HG02943 (cell line): ENCODE data around the gene FH.

Experiments
- ATAC-seq: cut with Tn5 transposase; IDR thresholded peaks from one replicate; pipeline ENCODE4 v1.9.1; 2021; ENCODE audit warnings: mild to moderate bottlenecking, low read depth, moderate library complexity; ENCODE audit not compliant: unreplicated experiment

FH gene

GRCh38 chr1:241527146-241527545 is 7.6 kb upstream of the FH start:
- ATAC-seq, result no peak

DNA sequence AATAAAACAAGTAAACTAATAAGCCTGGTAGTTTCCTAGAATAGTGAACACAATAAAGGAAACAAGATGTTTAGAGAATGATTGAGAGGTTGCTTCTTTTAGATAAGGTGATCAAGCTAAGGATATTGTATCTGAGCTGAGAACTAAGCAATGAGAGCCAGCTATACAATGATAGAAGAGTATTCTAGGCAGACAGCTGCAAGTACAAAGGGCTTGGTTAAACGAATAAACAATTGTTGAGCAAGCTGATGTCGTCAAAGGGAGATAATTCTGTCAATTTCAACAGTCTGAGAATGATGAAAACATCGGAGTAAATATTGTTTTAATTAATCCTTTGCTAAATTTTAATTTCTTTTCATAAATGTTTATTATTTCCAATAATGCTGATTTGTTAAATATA is 5.5 kb upstream of the FH start:
- no peak for ATAC-seq

DNA sequence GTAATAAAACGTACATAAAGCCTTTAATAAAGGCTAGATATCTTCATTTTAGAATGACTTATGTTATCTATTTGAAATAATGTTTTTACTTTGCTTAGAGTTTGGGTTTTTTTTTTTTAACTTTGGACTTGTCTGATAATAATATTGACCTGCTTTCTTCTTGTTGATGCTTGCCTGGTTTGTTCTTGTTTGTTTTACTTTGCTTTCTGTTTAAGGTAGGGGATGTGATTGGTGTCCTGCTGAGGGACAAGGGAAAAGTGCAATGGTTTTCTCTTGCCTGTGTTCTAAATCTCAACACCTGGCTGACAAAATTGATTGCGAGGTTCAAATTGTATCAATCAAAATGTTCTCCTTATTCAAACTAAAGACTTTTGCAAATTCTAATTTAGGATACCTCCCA is 2.2 kb upstream of the FH start:
- no peak for ATAC-seq

GRCh38 chr1:241520080-241520465 is 518 bp upstream of the FH start:
- no peak for ATAC-seq

DNA sequence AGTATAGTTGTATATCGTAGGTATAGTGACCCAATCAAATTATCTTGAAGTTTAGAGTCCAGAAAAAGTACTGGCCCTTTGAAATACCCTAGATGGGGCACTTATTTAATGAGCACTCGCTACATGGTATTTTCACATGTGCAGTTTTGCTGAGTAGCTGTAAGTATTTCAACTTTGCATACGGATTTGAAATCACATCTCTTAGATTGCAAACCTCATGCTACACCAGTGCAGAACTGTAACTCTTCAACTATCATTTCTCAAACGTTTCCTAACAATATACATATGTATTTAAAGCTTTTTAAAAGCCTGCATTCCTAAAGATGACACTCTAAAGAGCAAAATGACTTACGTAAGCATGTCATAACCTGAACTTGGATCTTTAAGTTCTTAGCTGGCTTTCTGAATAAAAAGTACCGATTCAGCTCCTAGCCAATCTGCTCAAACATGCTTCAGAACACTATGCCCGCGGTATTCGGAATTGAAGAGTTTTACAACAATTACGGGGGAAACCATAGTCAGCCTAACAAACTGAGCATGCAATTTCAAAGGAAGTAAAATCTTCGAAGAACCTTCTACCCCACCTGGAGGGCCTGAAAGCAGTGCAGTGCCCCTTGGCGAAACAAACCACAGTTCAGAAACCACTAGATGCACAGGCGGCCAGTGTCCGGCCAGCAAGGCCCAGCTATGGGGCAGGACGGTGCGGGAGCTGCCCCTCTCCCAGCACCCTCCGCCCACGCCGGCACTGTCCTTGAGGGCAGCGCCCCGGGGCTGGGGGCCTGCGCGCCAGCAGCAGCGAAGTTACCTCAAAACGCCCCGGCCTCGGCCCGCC is 863 bp downstream of the FH start:
- ATAC-seq, result peak; percentile 41

GRCh38 chr1:241513378-241513777 is 6.2 kb downstream of the FH start:
- no peak for ATAC-seq

DNA sequence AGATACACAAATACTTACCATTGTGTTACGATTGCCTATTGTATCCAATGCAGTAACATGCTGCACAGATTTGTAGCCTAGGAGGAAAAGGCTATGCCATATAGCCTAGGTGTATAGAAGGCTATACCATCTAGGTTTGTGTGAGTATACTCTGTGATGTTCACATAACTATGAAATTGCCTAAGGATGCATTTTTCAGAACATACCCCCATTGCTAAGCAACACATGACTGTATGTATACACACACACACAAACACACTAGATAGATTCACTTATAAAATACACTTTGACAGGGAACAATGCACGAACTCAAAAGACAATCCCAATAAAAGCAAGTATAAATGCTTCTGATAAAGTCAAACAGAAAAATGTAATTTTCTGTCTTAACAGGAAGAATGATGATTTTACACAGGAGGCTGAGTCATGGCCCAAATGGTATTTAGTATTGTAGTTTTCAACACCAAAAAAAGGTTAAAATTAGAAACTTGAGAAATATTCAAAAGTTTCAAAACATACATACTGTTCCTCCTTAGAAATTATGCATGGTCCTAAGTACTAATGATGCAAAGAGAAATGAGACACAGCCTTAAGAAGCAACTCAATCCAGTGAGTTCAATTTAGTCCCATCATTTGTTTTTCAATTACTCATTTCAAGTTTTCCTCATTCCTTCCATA is 12.2 kb downstream of the FH start:
- no peak for ATAC-seq

DNA sequence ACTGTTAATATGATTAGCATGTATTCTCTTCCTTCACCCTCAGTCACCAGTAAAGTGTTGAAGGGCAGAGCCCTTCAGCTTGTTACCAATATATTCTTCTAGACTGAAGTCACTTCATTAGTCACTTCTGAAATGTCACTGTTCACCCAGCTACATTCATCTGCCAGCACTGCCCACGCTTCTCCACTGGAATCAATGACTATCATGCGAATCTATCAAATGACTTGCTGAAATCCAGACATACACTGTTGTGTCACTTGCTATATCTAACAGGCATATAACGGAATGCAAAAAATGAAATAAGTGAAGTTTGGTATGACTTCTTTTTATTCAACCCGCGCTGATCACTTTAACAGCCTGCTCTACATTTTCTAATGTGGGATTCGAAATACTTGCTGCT is 16.1 kb downstream of the FH start:
- no peak for ATAC-seq

DNA sequence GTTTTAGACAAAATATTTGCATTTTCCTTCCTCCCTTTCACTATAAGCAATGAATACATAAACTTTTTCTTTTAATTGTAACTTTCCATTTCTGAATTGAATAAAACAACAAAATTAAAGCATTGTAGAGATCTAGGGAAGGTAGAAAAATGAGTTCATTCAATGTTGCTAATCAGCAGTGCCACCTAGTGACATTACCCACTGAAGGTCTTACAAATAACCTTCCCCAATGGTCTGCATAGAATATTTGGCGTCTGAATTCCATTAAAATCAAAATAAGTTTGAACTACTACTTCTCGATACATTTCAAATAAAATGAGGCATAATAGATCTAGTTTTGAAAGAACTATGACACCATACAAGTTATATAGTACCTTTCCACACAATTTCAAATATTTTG is 19.6 kb downstream of the FH start:
- ATAC-seq, result no peak

DNA sequence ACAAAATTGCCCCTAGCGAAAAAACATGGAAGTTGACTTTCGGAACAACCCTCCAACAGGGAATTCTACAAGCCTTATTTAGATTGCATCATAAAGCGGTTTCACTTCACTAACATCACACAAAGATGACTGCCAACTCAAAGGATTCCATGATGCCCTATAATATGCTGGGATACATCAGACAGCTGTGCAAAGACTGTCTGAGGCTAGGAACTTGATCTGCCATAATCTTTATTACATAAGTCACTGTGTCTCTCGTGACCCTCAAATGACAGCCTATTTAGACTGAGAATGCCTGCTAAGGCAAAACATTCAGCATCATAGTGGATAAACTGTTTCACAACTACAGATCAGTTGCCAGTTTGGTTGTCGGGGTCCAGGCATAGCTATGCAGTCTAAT is 23.8 kb downstream of the FH start:
- ATAC-seq, result no peak

GRCh38 chr1:241488739-241489138 is 30.8 kb downstream of the FH start:
- no peak for ATAC-seq

GRCh38 chr1:241485554-241485992 is 34.0 kb downstream of the FH start:
- ATAC-seq, result peak; percentile 75

GRCh38 chr1:241485145-241485544 is 34.4 kb downstream of the FH start:
- ATAC-seq, result peak; percentile 54

- no peak for ATAC-seq
Observed at GRCh38 chr1:241482761-241483250, 36.7 kb downstream of the FH start.

DNA sequence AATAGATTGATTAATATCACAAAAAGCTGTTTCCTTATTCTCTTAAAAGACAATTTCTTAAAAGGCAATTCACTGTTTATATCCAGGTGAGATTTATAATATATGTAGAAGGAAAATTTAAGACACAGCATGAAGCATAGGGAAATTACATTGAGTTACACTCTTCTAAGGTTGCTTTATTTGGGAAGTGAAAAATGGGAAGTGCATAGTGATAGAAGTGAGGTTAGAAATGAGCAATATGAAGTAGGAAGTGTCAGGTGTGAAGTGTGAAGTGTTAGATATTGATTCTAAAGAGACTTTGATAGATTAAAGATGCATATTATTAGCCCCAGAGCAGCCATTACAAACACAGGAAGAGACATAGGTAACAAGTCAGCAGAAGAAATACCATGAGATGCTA is 40.3 kb downstream of the FH start:
- no peak for ATAC-seq

DNA sequence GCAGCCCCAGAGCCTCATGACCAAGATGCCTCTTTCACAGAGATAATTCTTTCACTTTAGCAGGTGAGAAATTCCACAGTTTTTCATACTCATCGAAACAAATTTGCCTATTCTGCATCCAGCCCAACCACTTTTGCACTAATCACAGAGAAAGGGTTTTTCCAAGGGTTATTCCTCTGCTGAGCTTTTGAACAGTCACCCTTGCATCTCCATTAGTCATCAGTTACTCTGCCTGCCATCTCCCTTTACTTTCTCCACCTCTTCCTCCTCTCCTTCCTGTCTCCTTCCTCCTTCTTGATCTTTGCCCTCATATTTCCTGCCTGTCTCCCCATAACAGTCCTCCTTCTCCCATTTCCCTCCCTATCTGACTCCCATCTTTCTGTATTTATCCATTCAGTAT is 43.9 kb downstream of the FH start:
- ATAC-seq, result no peak

GRCh38 chr1:241473026-241473425 is 46.5 kb downstream of the FH start:
- no peak for ATAC-seq

GRCh38 chr1:241470908-241471590 is 48.5 kb downstream of the FH start:
- ATAC-seq, result no peak

DNA sequence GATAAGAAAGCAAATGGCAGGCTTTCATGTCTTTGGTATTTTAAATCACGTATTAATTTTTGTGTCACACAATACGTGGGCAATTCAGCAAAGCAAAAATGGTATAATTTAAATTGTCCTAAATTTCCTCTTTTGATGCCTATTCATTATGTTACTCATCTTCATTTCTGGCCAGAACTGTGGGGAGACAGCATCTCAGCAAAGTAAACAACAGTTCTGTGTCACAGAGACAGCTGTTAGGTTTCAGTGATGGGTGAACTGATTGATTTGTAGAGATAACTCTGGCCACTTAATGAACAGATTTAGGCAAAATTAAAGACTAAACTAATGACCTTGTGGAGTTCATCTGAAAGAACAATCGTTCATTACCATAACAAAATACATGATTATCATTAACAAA is 49.2 kb downstream of the FH start:
- ATAC-seq, result no peak

DNA sequence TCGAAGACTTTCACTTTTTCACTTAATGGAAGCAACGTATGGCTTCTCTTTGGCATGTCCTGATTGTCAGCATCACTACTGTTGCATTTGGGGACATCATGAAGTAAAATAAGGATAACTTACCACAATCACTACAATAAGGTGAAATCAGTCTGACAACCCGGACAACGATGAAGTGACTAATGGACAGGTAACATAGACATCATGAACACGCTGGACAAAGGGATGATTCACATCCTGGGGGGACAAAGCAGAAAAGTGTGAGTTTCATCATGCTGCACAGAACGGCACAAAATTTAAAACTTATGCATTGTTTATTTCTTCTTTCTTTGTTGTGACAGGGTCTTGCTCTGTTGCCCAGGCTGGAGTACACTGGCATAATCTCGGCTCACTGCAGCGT is 53.9 kb downstream of the FH start:
- ATAC-seq, result no peak

DNA sequence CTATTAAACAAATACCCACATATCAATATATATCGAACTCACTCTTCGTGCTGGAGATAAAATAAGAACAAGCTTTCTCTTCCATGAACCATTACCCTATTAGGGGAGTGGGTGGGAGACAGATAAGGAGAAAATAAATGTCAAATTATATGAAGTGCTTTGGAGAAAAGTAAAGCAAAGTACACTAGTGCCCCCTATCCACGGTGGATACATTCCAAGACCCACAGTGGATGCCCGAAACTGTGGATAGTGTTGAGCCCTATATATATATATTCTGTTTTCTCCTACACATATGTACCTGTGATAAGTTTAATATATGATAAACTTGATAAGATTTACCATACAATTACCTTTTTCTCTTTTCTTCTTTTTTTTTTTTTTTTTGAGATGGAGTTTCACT is 54.6 kb downstream of the FH start:
- ATAC-seq, result no peak
